ENCODE data around the gene DSG1.

GRCh38 chr18:31380912-31381311 is 63.0 kb downstream of the DSG1 start:
- TF ChIP-seq POLR2A (IDR thresholded peaks at IDR 0.05; ENCODE audit: extremely low read depth, insufficient read length): no peak
- TF ChIP-seq MAX (IDR thresholded peaks at IDR 0.05; ENCODE audit: low read depth, low read length): no peak

Data from NB4 (cell line).